BE2C (cell line): Measurements from ENCODE around the gene LDLRAD4.

Experiments used
- DNase-seq: peaks from one replicate; pipeline ENCODE4 v3.0.0-alpha.2; 2020
- H3K27me3 ChIP-seq: fragments of 250-450 bp; sonication (Bioruptor Pico); 2 replicates; pipeline ENCODE4 v1.5.1; 2020; ENCODE audit warnings: mild to moderate bottlenecking
- H3K36me3 ChIP-seq: fragments of 250-450 bp; sonication (Bioruptor Pico); 2 replicates; pipeline ENCODE4 v1.5.1; 2020; ENCODE audit warnings: mild to moderate bottlenecking
- H3K4me1 ChIP-seq: fragments of 250-450 bp; sonication (Bioruptor Pico); 2 replicates; pipeline ENCODE4 v1.5.1; 2020
- H3K4me3 ChIP-seq: 2 replicates; pipeline ENCODE4 v1.5.1; 2011; ENCODE audit warnings: low read depth, low read length
- H3K9me3 ChIP-seq: fragments of 250-450 bp; sonication (Bioruptor Pico); 2 replicates; pipeline ENCODE4 v1.5.1; 2020
- TF ChIP-seq, protein P1 (sequence below): IDR thresholded peaks from 2 replicates; pipeline ENCODE4 v1.5.1; 2012; ENCODE audit warnings: mild to moderate bottlenecking, low read depth, low read length

The LDLRAD4 gene

DNA sequence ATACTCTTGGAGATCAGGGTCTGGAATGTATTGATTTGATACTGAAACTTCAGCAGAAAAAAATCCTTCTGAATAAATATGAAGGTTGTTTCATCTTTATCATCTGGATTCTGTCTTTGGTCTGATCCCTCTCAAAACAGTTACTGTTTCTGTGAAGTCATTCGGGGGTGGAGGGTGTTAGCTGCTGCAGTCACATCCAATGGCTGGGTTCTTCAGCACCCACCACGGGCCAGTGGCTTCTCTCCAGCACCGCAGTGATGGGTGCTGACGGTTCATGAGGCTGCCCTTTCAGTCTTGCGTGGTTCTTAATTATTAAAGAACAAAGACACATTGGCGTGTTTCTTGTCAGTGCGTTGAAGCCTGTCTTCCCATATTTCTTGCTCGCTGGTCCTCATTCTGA, 148.0 kb downstream of the LDLRAD4 start:
- H3K36me3 ChIP-seq = no peaks in the 10 kb centered on the region
- TF ChIP-seq, protein P1, sequence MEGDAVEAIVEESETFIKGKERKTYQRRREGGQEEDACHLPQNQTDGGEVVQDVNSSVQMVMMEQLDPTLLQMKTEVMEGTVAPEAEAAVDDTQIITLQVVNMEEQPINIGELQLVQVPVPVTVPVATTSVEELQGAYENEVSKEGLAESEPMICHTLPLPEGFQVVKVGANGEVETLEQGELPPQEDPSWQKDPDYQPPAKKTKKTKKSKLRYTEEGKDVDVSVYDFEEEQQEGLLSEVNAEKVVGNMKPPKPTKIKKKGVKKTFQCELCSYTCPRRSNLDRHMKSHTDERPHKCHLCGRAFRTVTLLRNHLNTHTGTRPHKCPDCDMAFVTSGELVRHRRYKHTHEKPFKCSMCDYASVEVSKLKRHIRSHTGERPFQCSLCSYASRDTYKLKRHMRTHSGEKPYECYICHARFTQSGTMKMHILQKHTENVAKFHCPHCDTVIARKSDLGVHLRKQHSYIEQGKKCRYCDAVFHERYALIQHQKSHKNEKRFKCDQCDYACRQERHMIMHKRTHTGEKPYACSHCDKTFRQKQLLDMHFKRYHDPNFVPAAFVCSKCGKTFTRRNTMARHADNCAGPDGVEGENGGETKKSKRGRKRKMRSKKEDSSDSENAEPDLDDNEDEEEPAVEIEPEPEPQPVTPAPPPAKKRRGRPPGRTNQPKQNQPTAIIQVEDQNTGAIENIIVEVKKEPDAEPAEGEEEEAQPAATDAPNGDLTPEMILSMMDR = no peak
- no peaks in the 10 kb centered on the region for H3K9me3 ChIP-seq
- H3K4me3 ChIP-seq = no peak overlapping the region
- H3K4me1 ChIP-seq = peaks cover 4% of the 10 kb centered on the region; the same call in 1 of the 2 replicates
- DNase-seq = no peak
- H3K27me3 ChIP-seq = no peaks in the 10 kb centered on the region

DNA sequence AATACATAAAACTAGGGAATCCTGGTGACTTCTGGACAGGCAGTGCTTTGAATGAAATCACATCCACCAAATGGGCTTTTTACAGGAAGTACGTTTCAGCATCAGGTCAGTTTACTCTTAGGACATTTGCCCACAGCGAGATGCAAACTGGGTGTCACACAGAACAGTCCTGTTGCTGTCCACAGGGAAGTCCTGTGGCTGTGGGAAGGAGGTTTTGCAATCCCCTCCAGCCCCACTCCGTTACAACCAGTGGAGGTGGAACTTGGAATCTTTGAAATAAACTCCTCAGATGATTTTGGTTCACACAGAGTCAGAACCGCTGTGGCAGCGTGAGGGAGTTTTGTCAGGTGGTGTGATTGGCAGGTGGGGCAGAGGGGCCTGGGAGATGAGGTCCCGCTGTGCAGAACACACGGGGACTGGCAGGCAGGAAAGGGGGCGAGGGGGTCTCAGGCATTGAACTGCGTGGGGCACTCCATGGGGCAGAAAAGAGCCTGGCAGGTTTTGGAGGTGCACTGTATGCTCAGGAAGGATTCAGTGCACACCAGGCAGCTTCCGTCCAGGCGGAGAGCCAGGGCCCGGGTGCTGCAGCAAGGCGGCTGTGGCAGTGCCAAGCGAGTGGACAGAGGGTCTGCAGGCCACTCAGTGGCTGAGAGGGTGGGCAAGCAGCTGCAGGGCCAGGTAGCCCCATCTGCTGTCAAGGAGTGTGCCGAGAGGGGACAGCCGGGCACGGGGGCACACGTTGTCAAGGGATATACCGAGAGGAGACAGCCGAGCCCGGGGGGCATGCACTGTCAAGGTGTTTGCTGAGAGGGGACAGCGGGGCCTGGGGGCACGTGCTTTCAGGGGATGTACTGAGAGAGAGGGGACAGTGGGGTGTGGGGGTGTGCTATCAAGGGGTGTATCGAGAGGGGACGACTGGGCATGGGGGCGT, 148.7 kb downstream of the LDLRAD4 start:
- H3K27me3 ChIP-seq = no peaks in the 10 kb centered on the region
- TF ChIP-seq, protein P1 = no peak
- DNase-seq = no peak
- no peaks in the 10 kb centered on the region for H3K36me3 ChIP-seq
- H3K4me3 ChIP-seq = no peak overlapping the region
- H3K9me3 ChIP-seq = no peaks in the 10 kb centered on the region
- H3K4me1 ChIP-seq = peaks cover 4% of the 10 kb centered on the region; the same call in 1 of the 2 replicates

- Histone ChIP-seq H3K4me3 (no peak overlapping the region), H3K9me3 (no peaks in the 10 kb centered on the region), H3K36me3 (no peaks in the 10 kb centered on the region), H3K4me1 (peaks cover 4% of the 10 kb centered on the region), H3K27me3 (no peaks in the 10 kb centered on the region)
- DNase-seq = no peak
- TF ChIP-seq, protein P1 = no peak
Measured at GRCh38 chr18:13368080-13368813, 149.7 kb downstream of the LDLRAD4 start.

- Histone ChIP-seq H3K4me1 (peaks cover 8% of the 10 kb centered on the region), H3K36me3 (no peaks in the 10 kb centered on the region), H3K9me3 (no peaks in the 10 kb centered on the region), H3K27me3 (no peaks in the 10 kb centered on the region), H3K4me3 (no peak overlapping the region)
- DNase-seq = no peak
- TF ChIP-seq, protein P1 = no peak
Measured at GRCh38 chr18:13369353-13369752, 150.8 kb downstream of the LDLRAD4 start.

DNA sequence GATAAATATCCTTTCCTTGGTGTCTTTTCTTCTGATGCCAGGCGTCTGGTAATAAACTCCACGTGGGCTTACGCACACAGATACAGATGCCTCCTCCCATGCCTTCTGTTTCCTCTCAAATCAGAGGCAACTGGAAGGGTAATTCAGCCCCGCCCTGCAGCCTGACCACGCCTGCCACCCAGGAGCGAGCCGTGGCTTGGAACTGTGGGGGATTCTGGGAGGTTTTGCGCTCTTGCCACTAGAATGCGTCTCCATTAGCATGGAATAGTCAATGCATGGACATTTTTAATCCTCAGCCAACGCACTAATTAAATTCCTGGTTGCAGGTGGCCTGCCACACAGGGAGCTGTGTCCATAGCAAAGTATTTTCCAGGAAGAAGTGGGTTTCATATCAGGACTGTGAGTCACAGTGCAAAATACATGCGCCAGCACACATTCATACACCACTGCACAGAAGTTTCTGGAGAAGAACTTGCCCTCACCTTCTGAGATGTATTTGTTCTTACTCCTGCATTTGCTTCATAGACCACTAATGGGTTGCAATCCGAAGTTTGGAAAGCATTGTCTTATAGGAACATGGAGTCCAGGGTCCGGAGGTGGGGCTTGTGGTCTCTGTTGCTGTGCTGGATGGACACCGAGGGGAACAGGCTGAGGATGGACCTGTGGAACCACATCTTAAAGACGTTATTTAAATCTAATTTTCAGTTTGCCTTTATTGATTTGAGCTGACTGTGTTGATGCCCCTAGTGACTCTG, 151.4 kb downstream of the LDLRAD4 start:
- peak; percentile 70 for DNase-seq

More for the DNA sequence above, 151.4 kb downstream of the LDLRAD4 start:
- H3K4me1 ChIP-seq = peaks cover 12% of the 10 kb centered on the region
- H3K9me3 ChIP-seq = no peaks in the 10 kb centered on the region
- H3K4me3 ChIP-seq = no peak overlapping the region
- TF ChIP-seq, protein P1 = no peak
- no peaks in the 10 kb centered on the region for H3K36me3 ChIP-seq
- no peaks in the 10 kb centered on the region for H3K27me3 ChIP-seq
